B cell (primary cell): ENCODE measurements around the gene TXNDC2. TPM values are rescaled to one million over a fixed set of nuclear protein-coding genes. Genes with fewer than 3 reads are reported as not detected.

Experiments
- ATAC-seq: fragments of 200-7000 bp; cut with Tn5 transposase; one replicate; pipeline ENCODE4 v1.10.0; 2021; ENCODE audit warnings: low read depth, mild to moderate bottlenecking, moderate number of reproducible peaks, moderate library complexity
- CTCF ChIA-PET: fragments of 350-600 bp; sonication (Branson Sonifier 250); formaldehyde crosslinking; loops from one replicate; lab custom pipeline; 2021; ENCODE audit warnings: antibody characterized with exemption, inconsistent platforms; lab: Charles Lee
- POLR2A ChIA-PET: fragments of 350-600 bp; sonication (Branson Sonifier 250); formaldehyde crosslinking; loops from one replicate; lab custom pipeline; 2021; ENCODE audit warnings: antibody characterized with exemption; lab: Charles Lee
- DNase-seq: peaks from one replicate; pipeline ENCODE4 v3.0.0; 2013
- H2AFZ ChIP-seq: 2 replicates; pipeline ENCODE4 v1.6.1; 2012; ENCODE audit warnings: mild to moderate bottlenecking, low read depth, low read length; ENCODE audit not compliant: insufficient read depth, poor library complexity, severe bottlenecking
- H3K27ac ChIP-seq, 2 donors: 1 replicate in 1 of 2; 2 replicates in 1 of 2; pipeline ENCODE4 v1.5.1; 2012 to 2013; ENCODE audit warnings: low read length in 2 of 2, mild to moderate bottlenecking in 2 of 2, moderate library complexity in 1 of 2
- H3K27me3 ChIP-seq, 4 experiments: fragments of 200-600 bp in 1 of 4; sonication (generic) in 1 of 4; replicated peaks in 1 of 4; 1 replicate in 2 of 4; 2 replicates in 2 of 4; pipeline versions ENCODE4 v1.6.1 to v1.7.0; 2013 to 2016; ENCODE audit warnings: low read length in 3 of 4, mild to moderate bottlenecking in 2 of 4, mixed read lengths in 1 of 4, moderate library complexity in 1 of 4; ENCODE audit not compliant: insufficient read depth in 4 of 4, control insufficient read depth in 3 of 4; ENCODE audit errors: control extremely low read depth in 1 of 4
- H3K36me3 ChIP-seq, 2 experiments: replicated peaks in 1 of 2; 1 replicate in 1 of 2; 2 replicates in 1 of 2; pipeline versions ENCODE4 v1.6.1 to v1.7.1; 2013; ENCODE audit warnings: low read length in 1 of 2; ENCODE audit not compliant: insufficient read depth in 2 of 2, control insufficient read depth in 1 of 2; ENCODE audit errors: control extremely low read depth in 1 of 2, extremely low read depth in 1 of 2
- H3K4me1 ChIP-seq, 2 donors: fragments of 200-600 bp in 1 of 2; sonication (generic) in 1 of 2; 1 replicate in 1 of 2; 2 replicates in 1 of 2; pipeline versions ENCODE4 v1.5.1 to v1.6.1; 2013 to 2017; ENCODE audit warnings: low read length in 2 of 2; ENCODE audit not compliant: control insufficient read depth in 2 of 2, insufficient read depth in 2 of 2
- H3K4me2 ChIP-seq: replicated peaks from 2 replicates; pipeline ENCODE3; 2012; ENCODE audit warnings: mild to moderate bottlenecking, low read depth, low read length; ENCODE audit not compliant: poor library complexity, severe bottlenecking
- H3K4me3 ChIP-seq, 5 experiments: fragments of 200-600 bp in 1 of 5; sonication (generic) in 1 of 5; 1 replicate in 3 of 5; 2 replicates in 2 of 5; pipeline versions ENCODE4 v1.5.1 to v1.7.0; 2011 to 2016; ENCODE audit warnings: low read length in 4 of 5, mild to moderate bottlenecking in 4 of 5, low read depth in 2 of 5, control low read depth in 1 of 5, moderate library complexity in 1 of 5; ENCODE audit not compliant: insufficient read depth in 1 of 5; ENCODE audit errors: control extremely low read depth in 1 of 5, extremely low read depth in 1 of 5
- H3K79me2 ChIP-seq: fragments of 200-600 bp; sonication (generic); one replicate; pipeline ENCODE4 v1.6.0; 2016; ENCODE audit warnings: low read length; ENCODE audit not compliant: control insufficient read depth, insufficient read depth
- H3K9ac ChIP-seq: fragments of 200-600 bp; sonication (generic); 2 replicates; pipeline ENCODE4 v1.6.1; 2017; ENCODE audit warnings: mild to moderate bottlenecking, low read length, moderate library complexity
- H3K9me3 ChIP-seq, 3 donors: one replicate each; pipeline versions ENCODE4 v1.6.1 to v1.7.1; 2013; ENCODE audit warnings: low read length in 2 of 3; ENCODE audit not compliant: control insufficient read depth in 2 of 3, insufficient read depth in 1 of 3; ENCODE audit errors: control extremely low read depth in 1 of 3
- H4K20me1 ChIP-seq: 2 replicates; pipeline ENCODE4 v1.6.0; 2012; ENCODE audit warnings: mild to moderate bottlenecking, low read length; ENCODE audit not compliant: insufficient read depth, control insufficient read depth, poor library complexity, severe bottlenecking
- H3K27ac Mint-ChIP-seq: one replicate; pipeline ENCODE4 v1.8.0; 2021; ENCODE audit warnings: mixed read lengths
- H3K27me3 Mint-ChIP-seq: one replicate; pipeline ENCODE4 v1.8.0; 2021; ENCODE audit warnings: mixed read lengths
- H3K4me1 Mint-ChIP-seq: one replicate; pipeline ENCODE4 v1.8.0; 2021; ENCODE audit warnings: mixed read lengths
- H3K4me3 Mint-ChIP-seq: one replicate; pipeline ENCODE4 v1.8.0; 2021; ENCODE audit warnings: mixed read lengths
- H3K9me3 Mint-ChIP-seq: one replicate; pipeline ENCODE4 v1.8.0; 2022; ENCODE audit warnings: mixed read lengths; ENCODE audit not compliant: insufficient read depth
- CTCF ChIP-seq: fragments of 200-600 bp; IDR thresholded peaks from one replicate; pipeline ENCODE4 v1.8.0; 2022; ENCODE audit warnings: antibody characterized with exemption, mild to moderate bottlenecking
- EZH2 ChIP-seq: IDR thresholded peaks from 2 replicates; pipeline ENCODE4 v1.6.1; 2012; ENCODE audit warnings: borderline replicate concordance, low read depth, mild to moderate bottlenecking, moderate library complexity, low read length; ENCODE audit not compliant: insufficient read depth, poor library complexity, severe bottlenecking
- WGBS: methylation state at CpG from one replicate; pipeline ENCODE4 v1.1.5; 2013; ENCODE audit warnings: missing lambda C conversion rate; ENCODE audit not compliant: insufficient coverage; 5-methylcytosine and 5-hydroxymethylcytosine counted together
- intact Hi-C: fragments of 100-400 bp; cut with micrococcal nuclease; formaldehyde crosslinking; loops from one replicate; pipeline ENCODE4 v1.10.0; 2022
- polyA plus RNA-seq: library from polyadenylated mRNA; depleted of rRNA; stranded (reverse); fragments of >200 nt; gene quantifications from 2 replicates; pipeline ENCODE4 v1.2.3, GENCODE V29; 2012
- total RNA-seq, 2 donors: library from RNA; stranded (reverse); fragments of 120-200 nt in 1 of 2; gene quantifications; 1 replicate in 1 of 2; 2 replicates in 1 of 2; pipeline versions ENCODE4 v1.2.3 to v1.2.4, GENCODE V29; 2013 to 2022

TXNDC2 gene
- total and polyA plus RNA-seq, 2 donors (not counting 1 experiment from before 2014, with no cell fraction given) = 0.07 to 0.22 TPM

DNA sequence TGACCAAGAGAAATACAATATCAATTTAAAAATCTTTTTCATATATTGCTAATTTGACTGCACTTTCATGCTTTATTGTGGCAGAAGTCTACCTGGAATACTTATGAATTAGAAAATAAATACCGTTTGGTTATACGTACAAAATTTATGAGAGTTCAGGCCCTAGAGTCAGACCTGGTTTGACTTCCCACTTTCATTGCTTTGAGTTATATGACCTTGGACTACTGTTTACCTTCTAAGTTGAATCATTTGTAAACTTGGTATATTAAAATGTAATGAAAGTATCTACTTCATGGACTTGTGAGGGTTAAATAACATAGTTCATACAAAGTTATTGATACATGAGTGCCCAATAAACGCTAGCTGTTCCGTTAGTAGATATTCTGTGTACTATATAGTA is 40.0 kb downstream of the TXNDC2 start:
- TF ChIP-seq CTCF = no peak
- no peak for TF ChIP-seq EZH2
- no peak overlapping the region for H3K4me2 ChIP-seq
- no peaks in the 10 kb centered on the region for H3K27me3 ChIP-seq
- H3K9me3 Mint-ChIP-seq = no peaks in the 10 kb centered on the region
- no peaks in the 10 kb centered on the region for H3K36me3 ChIP-seq
- ATAC-seq = no peak
- WGBS = no CpG with 5 or more reads among the region's 4 CpGs
- intact Hi-C loops = no loop called here
- H3K27ac ChIP-seq = no peak overlapping the region
- peaks cover 36 to 66% of the 10 kb centered on the region in 2 donors for H3K4me1 ChIP-seq
- H3K9ac ChIP-seq = no peak overlapping the region
- DNase-seq = no peak
- H2AFZ ChIP-seq = no peak overlapping the region
- H3K9me3 ChIP-seq = no peaks in the 10 kb centered on the region
- H3K27ac Mint-ChIP-seq = no peak overlapping the region
- H3K27me3 Mint-ChIP-seq = no peaks in the 10 kb centered on the region
- no peak overlapping the region for H3K4me3 ChIP-seq
- no peak overlapping the region for H3K4me3 Mint-ChIP-seq
- ChIA-PET POLR2A (interaction anchor here (2.1 kb wide), 1 partner anchor 12 kb away, joined by 5 read pairs; the partner anchor contains the start of gene VAPA), CTCF (no interaction called here)
- H3K79me2 ChIP-seq = peaks cover 97% of the 10 kb centered on the region
- peaks cover 91% of the 10 kb centered on the region for H4K20me1 ChIP-seq
- peaks cover 70% of the 10 kb centered on the region for H3K4me1 Mint-ChIP-seq

GRCh38 chr18:9926223-9926894 is 40.6 kb downstream of the TXNDC2 start:
- ChIA-PET POLR2A (interaction anchor here (2.1 kb wide), 1 partner anchor 12 kb away, joined by 5 read pairs; the partner anchor contains the start of gene VAPA), CTCF (no interaction called here)
- peaks cover 97% of the 10 kb centered on the region for H3K79me2 ChIP-seq
- intact Hi-C loops = no loop called here
- H3K4me2 ChIP-seq = no peak overlapping the region
- Mint-ChIP-seq H3K27me3 (no peaks in the 10 kb centered on the region), H3K9me3 (no peaks in the 10 kb centered on the region), H3K27ac (peak overlapping the region; percentile 2), H3K4me3 (peak overlapping the region; percentile 53), H3K4me1 (peaks cover 73% of the 10 kb centered on the region)
- H3K27me3 ChIP-seq = no peaks in the 10 kb centered on the region
- TF ChIP-seq CTCF (no peak), EZH2 (no peak)
- no peak for ATAC-seq
- no peak overlapping the region for H3K9ac ChIP-seq
- peak overlapping the region in 1 of 2 donors; percentile 27 for H3K27ac ChIP-seq
- WGBS = 100% methylated on average over 1 of the region's 2 CpGs
- no peaks in the 10 kb centered on the region for H3K36me3 ChIP-seq
- DNase-seq = no peak
- H3K4me1 ChIP-seq = peaks cover 33 to 60% of the 10 kb centered on the region in 2 donors
- H4K20me1 ChIP-seq = peaks cover 91% of the 10 kb centered on the region
- H3K9me3 ChIP-seq = no peaks in the 10 kb centered on the region
- no peak overlapping the region for H3K4me3 ChIP-seq
- no peak overlapping the region for H2AFZ ChIP-seq
